HUES48 (cell line): Measurements from ENCODE around the gene PLCD3.
A peak's percentile ranks its signal among the peaks of the same experiment; 100 is the strongest.

Source experiments
- H3K27ac ChIP-seq: one replicate; pipeline ENCODE4 v1.7.0; 2013; ENCODE audit warnings: low read depth, low read length, inconsistent platforms
- H3K27me3 ChIP-seq: 2 replicates; pipeline ENCODE4 v1.6.1; 2013; ENCODE audit warnings: mild to moderate bottlenecking, low read length; ENCODE audit not compliant: control insufficient read depth, insufficient read depth
- H3K36me3 ChIP-seq: 2 replicates; pipeline ENCODE4 v1.6.1; 2013; ENCODE audit warnings: low read length; ENCODE audit not compliant: control insufficient read depth, insufficient read depth
- H3K4me1 ChIP-seq: 2 replicates; pipeline ENCODE4 v1.6.1; 2013; ENCODE audit warnings: mild to moderate bottlenecking, low read length; ENCODE audit not compliant: control insufficient read depth, insufficient read depth
- H3K4me3 ChIP-seq: 2 replicates; pipeline ENCODE4 v1.5.1; 2013; ENCODE audit warnings: mild to moderate bottlenecking, low read depth, low read length
- H3K9ac ChIP-seq: 2 replicates; pipeline ENCODE4 v1.6.1; 2013; ENCODE audit warnings: mild to moderate bottlenecking, low read depth, low read length, moderate library complexity
- H3K9me3 ChIP-seq: 2 replicates; pipeline ENCODE4 v1.6.1; 2013; ENCODE audit warnings: low read length; ENCODE audit not compliant: control insufficient read depth, insufficient read depth

The PLCD3 gene

GRCh38 chr17:45164734-45165269 is 32.5 kb upstream of the PLCD3 start:
- peaks cover 12% of the 10 kb centered on the region for H3K4me1 ChIP-seq
- H3K9ac ChIP-seq = no peak overlapping the region
- peaks cover 12% of the 10 kb centered on the region; the same call in 1 of the 2 replicates for H3K36me3 ChIP-seq
- no peaks in the 10 kb centered on the region for H3K27me3 ChIP-seq
- H3K9me3 ChIP-seq = no peaks in the 10 kb centered on the region
- no peak overlapping the region for H3K4me3 ChIP-seq
- no peak overlapping the region for H3K27ac ChIP-seq

- Histone ChIP-seq H3K36me3 (peaks cover 8% of the 10 kb centered on the region; the same call in 1 of the 2 replicates), H3K27me3 (no peaks in the 10 kb centered on the region), H3K27ac (peak overlapping the region; percentile 71), H3K4me1 (peaks cover 18% of the 10 kb centered on the region), H3K4me3 (peak overlapping the region; percentile 63), H3K9ac (peak overlapping the region; percentile 10; the same call in 1 of the 2 replicates), H3K9me3 (no peaks in the 10 kb centered on the region)
Observed at GRCh38 chr17:45162025-45162687, 29.8 kb upstream of the PLCD3 start.

- Histone ChIP-seq H3K36me3 (peaks cover 8% of the 10 kb centered on the region; the same call in 1 of the 2 replicates), H3K9ac (peak within 1 kb of the TSS; percentile 98), H3K27ac (peak within 1 kb of the TSS; percentile 98), H3K4me1 (peaks cover 18% of the 10 kb centered on the region), H3K9me3 (no peaks in the 10 kb centered on the region), H3K4me3 (peak within 1 kb of the TSS; percentile 89), H3K27me3 (no peaks in the 10 kb centered on the region)
Observed at GRCh38 chr17:45161288-45162024, 29.1 kb upstream of the PLCD3 start, which contains the start of gene HEXIM2. Gene HEXIM2, plus strand, starts transcription at chr17:45161875. Its CDS starts 919 bp downstream, at chr17:45162794.

GRCh38 chr17:45160447-45161287 is 28.4 kb upstream of the PLCD3 start:
- Histone ChIP-seq H3K4me1 (peaks cover 18% of the 10 kb centered on the region), H3K9ac (peak overlapping the region; percentile 98), H3K27me3 (no peaks in the 10 kb centered on the region), H3K27ac (peak overlapping the region; percentile 98), H3K4me3 (peak overlapping the region; percentile 89), H3K9me3 (no peaks in the 10 kb centered on the region), H3K36me3 (peaks cover 8% of the 10 kb centered on the region; the same call in 1 of the 2 replicates)

GRCh38 chr17:45156242-45156641 is 23.9 kb upstream of the PLCD3 start:
- Histone ChIP-seq H3K4me3 (no peak overlapping the region), H3K27ac (no peak overlapping the region), H3K36me3 (no peaks in the 10 kb centered on the region), H3K9me3 (no peaks in the 10 kb centered on the region), H3K27me3 (no peaks in the 10 kb centered on the region), H3K4me1 (peaks cover 11% of the 10 kb centered on the region), H3K9ac (no peak overlapping the region)

GRCh38 chr17:45155483-45155882 is 23.2 kb upstream of the PLCD3 start:
- H3K9ac ChIP-seq = no peak overlapping the region
- H3K27me3 ChIP-seq = no peaks in the 10 kb centered on the region
- no peaks in the 10 kb centered on the region for H3K9me3 ChIP-seq
- H3K36me3 ChIP-seq = no peaks in the 10 kb centered on the region
- no peak overlapping the region for H3K4me3 ChIP-seq
- H3K4me1 ChIP-seq = peaks cover 16% of the 10 kb centered on the region
- peak overlapping the region; percentile 47 for H3K27ac ChIP-seq

- Histone ChIP-seq H3K9ac (no peak overlapping the region), H3K36me3 (no peaks in the 10 kb centered on the region), H3K9me3 (no peaks in the 10 kb centered on the region), H3K4me3 (no peak overlapping the region), H3K27ac (no peak overlapping the region), H3K27me3 (no peaks in the 10 kb centered on the region), H3K4me1 (peaks cover 13% of the 10 kb centered on the region)
Observed at GRCh38 chr17:45155029-45155428, 22.7 kb upstream of the PLCD3 start.

GRCh38 chr17:45150911-45151809 is 18.8 kb upstream of the PLCD3 start:
- H3K27ac ChIP-seq = peak overlapping the region; percentile 15
- no peak overlapping the region for H3K9ac ChIP-seq
- no peaks in the 10 kb centered on the region for H3K27me3 ChIP-seq
- no peaks in the 10 kb centered on the region for H3K36me3 ChIP-seq
- H3K4me3 ChIP-seq = peak overlapping the region; percentile 96
- peaks cover 14% of the 10 kb centered on the region for H3K4me1 ChIP-seq
- H3K9me3 ChIP-seq = no peaks in the 10 kb centered on the region

GRCh38 chr17:45149669-45150664 is 17.7 kb upstream of the PLCD3 start:
- Histone ChIP-seq H3K9ac (peak overlapping the region; percentile 50), H3K27ac (peak overlapping the region; percentile 76), H3K36me3 (no peaks in the 10 kb centered on the region)

More at GRCh38 chr17:45149669-45150664, 17.7 kb upstream of the PLCD3 start:
- Histone ChIP-seq H3K4me1 (peaks cover 14% of the 10 kb centered on the region), H3K9me3 (no peaks in the 10 kb centered on the region), H3K4me3 (peak overlapping the region; percentile 96), H3K27me3 (no peaks in the 10 kb centered on the region)
